Measurements from ENCODE around the gene FMO4.
"Not testable (repeated sequence)": the region's sequence is repeated elsewhere in the genome, so short reads cannot be mapped to it uniquely, and the experiment has no call there.

Gene FMO4

DNA sequence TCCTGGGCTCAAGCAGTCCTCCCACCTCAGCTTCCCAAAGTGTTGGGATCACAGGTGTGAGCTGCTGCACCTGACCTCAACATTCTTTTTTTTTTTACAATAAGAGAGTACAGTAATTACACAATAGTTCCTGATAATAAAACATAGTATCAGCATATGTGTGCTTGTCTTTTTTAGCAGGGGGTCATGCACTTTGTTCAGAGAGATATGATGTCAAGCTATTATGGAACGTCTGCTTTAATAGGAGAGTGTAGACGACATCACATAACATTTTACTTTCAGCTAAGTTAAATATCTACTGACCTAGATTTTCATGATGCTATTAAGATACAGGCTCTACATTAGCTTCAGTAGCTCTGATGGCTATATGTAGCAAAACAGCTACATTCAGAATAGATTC lies 70.5 kb downstream of the FMO4 start:
- Histone ChIP-seq H3K4me3 (no peak overlapping the region), H3K27ac (no peak overlapping the region)
- TF ChIP-seq, protein P1, sequence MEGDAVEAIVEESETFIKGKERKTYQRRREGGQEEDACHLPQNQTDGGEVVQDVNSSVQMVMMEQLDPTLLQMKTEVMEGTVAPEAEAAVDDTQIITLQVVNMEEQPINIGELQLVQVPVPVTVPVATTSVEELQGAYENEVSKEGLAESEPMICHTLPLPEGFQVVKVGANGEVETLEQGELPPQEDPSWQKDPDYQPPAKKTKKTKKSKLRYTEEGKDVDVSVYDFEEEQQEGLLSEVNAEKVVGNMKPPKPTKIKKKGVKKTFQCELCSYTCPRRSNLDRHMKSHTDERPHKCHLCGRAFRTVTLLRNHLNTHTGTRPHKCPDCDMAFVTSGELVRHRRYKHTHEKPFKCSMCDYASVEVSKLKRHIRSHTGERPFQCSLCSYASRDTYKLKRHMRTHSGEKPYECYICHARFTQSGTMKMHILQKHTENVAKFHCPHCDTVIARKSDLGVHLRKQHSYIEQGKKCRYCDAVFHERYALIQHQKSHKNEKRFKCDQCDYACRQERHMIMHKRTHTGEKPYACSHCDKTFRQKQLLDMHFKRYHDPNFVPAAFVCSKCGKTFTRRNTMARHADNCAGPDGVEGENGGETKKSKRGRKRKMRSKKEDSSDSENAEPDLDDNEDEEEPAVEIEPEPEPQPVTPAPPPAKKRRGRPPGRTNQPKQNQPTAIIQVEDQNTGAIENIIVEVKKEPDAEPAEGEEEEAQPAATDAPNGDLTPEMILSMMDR (IDR thresholded peaks at IDR 0.05) = no peak
- no peak for DNase-seq (ENCODE audit: low spot score)

DNA sequence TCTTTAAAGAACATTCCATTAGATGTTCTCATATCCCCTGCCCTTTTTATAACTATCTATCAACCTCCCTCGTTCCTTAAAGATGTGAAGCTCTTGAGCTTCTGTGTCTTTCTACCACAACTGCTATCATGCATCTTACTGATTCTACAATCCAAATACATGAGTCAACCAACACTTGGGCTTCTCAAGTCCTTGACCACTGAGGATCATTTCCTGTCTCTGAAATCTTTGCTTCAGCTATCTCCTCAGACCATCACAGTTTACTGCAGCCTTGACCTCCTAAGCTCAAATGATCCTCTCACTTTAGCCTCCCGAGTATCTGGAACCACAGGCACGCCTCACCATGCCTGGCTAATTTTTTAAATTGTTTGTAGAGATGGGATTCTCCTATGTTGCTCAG lies 75.2 kb downstream of the FMO4 start:
- TF ChIP-seq, protein P1 (IDR thresholded peaks at IDR 0.05) = no peak
- Histone ChIP-seq H3K27ac (no peak overlapping the region), H3K4me3 (no peak overlapping the region)
- DNase-seq (ENCODE audit: low spot score) = no peak

DNA sequence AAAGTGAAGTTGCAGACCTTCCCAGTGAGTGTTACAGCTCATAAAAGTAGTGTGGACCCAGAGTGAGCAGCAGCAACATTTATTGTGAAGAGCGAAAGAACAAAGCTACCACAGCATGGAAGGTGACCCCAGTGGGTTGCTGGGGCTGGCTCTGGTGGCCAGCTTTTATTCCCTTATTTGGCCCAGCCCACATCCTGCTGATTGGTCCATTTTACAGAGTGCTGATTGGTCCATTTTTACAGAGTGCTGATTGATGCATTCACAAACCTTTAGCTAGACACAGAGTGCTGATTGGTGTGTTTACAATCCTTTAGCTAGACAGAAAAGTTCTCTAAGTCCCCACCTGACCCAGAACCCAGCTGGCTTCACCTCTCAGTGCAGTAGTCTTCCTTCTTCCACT lies 76.8 kb downstream of the FMO4 start:
- not testable (repeated sequence) for H3K4me3 ChIP-seq; DNase-seq (ENCODE audit: low spot score); H3K27ac ChIP-seq

Measured in coronary artery (tissue), 2 donors.